GM06990 (cell line): ENCODE measurements around the gene PTPRN2.

ENCODE experiments used
- DNase-seq: peaks from one replicate; pipeline ENCODE4 v3.0.0-alpha.2; 2011; ENCODE audit not compliant: insufficient read length; ENCODE audit errors: extremely low read depth
- H3K27me3 ChIP-seq: replicated peaks from 2 replicates; pipeline ENCODE4 v1.6.0; 2011; ENCODE audit warnings: low read length; ENCODE audit not compliant: control insufficient read depth, insufficient read depth
- H3K36me3 ChIP-seq: 2 replicates; pipeline ENCODE4 v1.5.1; 2011; ENCODE audit warnings: low read length; ENCODE audit not compliant: control insufficient read depth, insufficient read depth
- H3K4me3 ChIP-seq: replicated peaks from 2 replicates; pipeline ENCODE4 v1.5.1; 2011; ENCODE audit warnings: low read depth, mild to moderate bottlenecking, control low read depth, low read length
- CTCF ChIP-seq: IDR thresholded peaks from 2 replicates; pipeline ENCODE4 v1.5.1; 2011; ENCODE audit warnings: low read length, control low read depth, mild to moderate bottlenecking, inconsistent platforms; ENCODE audit not compliant: insufficient read depth, poor library complexity, severe bottlenecking

PTPRN2 gene

DNA sequence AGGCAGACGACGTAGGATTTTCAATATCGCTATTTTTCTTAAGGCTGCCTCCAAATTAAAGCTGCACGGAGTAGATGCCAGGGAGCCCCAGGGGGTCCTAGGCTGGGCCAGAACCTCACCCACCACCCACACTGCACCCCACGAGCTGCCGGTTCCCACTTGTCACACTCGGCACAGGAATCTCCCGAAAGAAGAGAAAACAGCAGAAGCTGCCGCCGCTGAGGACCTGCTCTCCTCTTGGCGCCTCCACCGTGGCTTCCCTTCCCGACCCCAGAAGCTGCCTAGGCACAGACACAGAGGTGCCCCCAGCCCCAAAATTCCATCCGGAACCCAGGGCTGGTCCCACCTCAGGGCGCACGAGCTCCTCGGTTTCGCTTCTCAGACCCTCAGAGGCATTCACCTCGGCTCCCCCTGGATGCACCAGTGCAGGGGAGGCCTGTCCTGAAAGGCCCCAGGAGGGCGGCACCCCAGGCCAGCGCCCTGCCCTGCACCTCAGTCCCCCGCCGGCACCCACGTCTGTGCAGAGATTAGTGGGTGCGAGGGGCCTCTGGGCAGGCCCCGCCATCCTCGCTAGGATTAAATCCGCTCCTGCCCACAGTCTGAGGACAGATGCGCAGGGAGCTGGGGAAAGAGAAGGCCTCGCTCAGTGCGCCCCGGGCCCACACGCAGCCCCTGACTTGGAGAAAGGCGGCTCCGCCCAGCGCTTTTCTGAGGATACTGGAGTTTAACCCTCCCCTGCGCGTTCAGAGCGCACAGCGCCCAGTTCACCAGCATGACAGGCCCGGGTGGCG lies 99.2 kb downstream of the PTPRN2 start:
- TF ChIP-seq CTCF: no peak
- Histone ChIP-seq H3K4me3 (no peak overlapping the region), H3K27me3 (no peaks in the 10 kb centered on the region), H3K36me3 (no peaks in the 10 kb centered on the region)
- no peak for DNase-seq

- Histone ChIP-seq H3K4me3 (no peak overlapping the region), H3K36me3 (no peaks in the 10 kb centered on the region), H3K27me3 (no peaks in the 10 kb centered on the region)
- TF ChIP-seq CTCF: no peak
- no peak for DNase-seq
Observed at GRCh38 chr7:158487631-158488151, 99.9 kb downstream of the PTPRN2 start.

- TF ChIP-seq CTCF: no peak
- H3K27me3 ChIP-seq: no peaks in the 10 kb centered on the region
- no peaks in the 10 kb centered on the region for H3K36me3 ChIP-seq
- no peak overlapping the region for H3K4me3 ChIP-seq
- no peak for DNase-seq
Observed at GRCh38 chr7:158486919-158487318, 100.7 kb downstream of the PTPRN2 start.

DNA sequence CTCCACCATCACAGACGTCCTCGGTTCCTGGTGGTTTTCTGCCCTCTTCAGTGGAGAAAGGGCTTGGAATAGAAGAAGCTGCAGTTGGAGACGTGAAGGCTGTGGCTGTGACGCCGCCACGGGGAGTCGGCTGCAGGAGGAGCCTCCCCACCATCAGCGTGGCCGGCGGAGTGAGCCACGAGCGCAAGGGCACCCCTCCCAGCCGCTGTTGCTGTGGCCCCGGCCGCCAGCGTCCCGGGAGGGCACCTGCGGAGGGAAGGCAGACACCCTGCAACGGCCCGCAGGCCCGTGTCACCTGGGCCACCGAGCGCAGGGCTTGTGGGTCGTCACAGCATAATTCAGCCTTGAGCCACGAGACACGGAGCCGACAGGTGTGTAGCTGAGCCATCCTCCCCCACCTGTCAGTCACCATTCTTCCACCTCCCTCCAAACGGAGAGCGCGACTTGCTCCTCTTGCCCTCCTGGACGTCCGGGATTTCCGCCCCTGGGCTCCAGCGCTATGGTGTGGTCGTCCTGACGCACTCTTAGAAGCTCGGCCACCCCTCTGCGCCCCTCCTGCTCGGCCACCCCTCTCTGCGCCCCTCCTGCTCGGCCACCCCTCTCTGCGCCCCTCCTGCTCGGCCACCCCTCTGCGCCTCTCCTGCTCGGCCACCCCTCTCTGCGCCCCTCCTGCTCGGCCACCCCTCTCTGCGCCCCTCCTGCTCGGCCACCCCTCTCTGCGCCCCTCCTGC lies 102.7 kb downstream of the PTPRN2 start:
- Histone ChIP-seq H3K4me3 (no peak overlapping the region), H3K27me3 (no peaks in the 10 kb centered on the region), H3K36me3 (no peaks in the 10 kb centered on the region)
- DNase-seq: no peak
- no peak for TF ChIP-seq CTCF

GRCh38 chr7:158482480-158482879 lies 105.1 kb downstream of the PTPRN2 start:
- Histone ChIP-seq H3K27me3 (no peaks in the 10 kb centered on the region), H3K4me3 (no peak overlapping the region), H3K36me3 (no peaks in the 10 kb centered on the region)
- no peak for TF ChIP-seq CTCF
- no peak for DNase-seq
